HG02938 (cell line): ENCODE measurements around the gene VWA5B1.

Source experiments
- ATAC-seq: cut with Tn5 transposase; IDR thresholded peaks from one replicate; pipeline ENCODE4 v1.9.1; 2021; ENCODE audit warnings: mild to moderate bottlenecking, moderate library complexity; ENCODE audit not compliant: unreplicated experiment

Gene VWA5B1

GRCh38 chr1:20322081-20322824, 31.6 kb downstream of the VWA5B1 start:
- peak; percentile 75 for ATAC-seq

GRCh38 chr1:20322825-20323612, 32.3 kb downstream of the VWA5B1 start:
- ATAC-seq = no peak

- no peak for ATAC-seq
These were observed 32.9 kb downstream of the VWA5B1 start for GRCh38 chr1:20323613-20323920.

- no peak for ATAC-seq
These were observed 34.2 kb downstream of the VWA5B1 start for GRCh38 chr1:20324704-20325406.

GRCh38 chr1:20325407-20325843, 34.8 kb downstream of the VWA5B1 start:
- no peak for ATAC-seq

GRCh38 chr1:20325844-20326420, 35.3 kb downstream of the VWA5B1 start:
- ATAC-seq = no peak

- ATAC-seq = no peak
These were observed 36.8 kb downstream of the VWA5B1 start for GRCh38 chr1:20327467-20327866.

GRCh38 chr1:20328201-20328600, 37.5 kb downstream of the VWA5B1 start:
- no peak for ATAC-seq

GRCh38 chr1:20329793-20330542, 39.3 kb downstream of the VWA5B1 start:
- ATAC-seq = no peak

GRCh38 chr1:20334103-20334502, 43.4 kb downstream of the VWA5B1 start:
- ATAC-seq = no peak

GRCh38 chr1:20336105-20336605, 45.5 kb downstream of the VWA5B1 start:
- no peak for ATAC-seq

GRCh38 chr1:20337581-20337980, 46.9 kb downstream of the VWA5B1 start:
- ATAC-seq = no peak

- ATAC-seq = no peak
These were observed 49.3 kb downstream of the VWA5B1 start for GRCh38 chr1:20339811-20340457.

- no peak for ATAC-seq
These were observed 51.8 kb downstream of the VWA5B1 start for GRCh38 chr1:20342294-20343148.

- no peak for ATAC-seq
These were observed 52.7 kb downstream of the VWA5B1 start for GRCh38 chr1:20343149-20343937.

- ATAC-seq = no peak
These were observed 53.2 kb downstream of the VWA5B1 start for GRCh38 chr1:20343938-20344302.

- no peak for ATAC-seq
These were observed 54.1 kb downstream of the VWA5B1 start for GRCh38 chr1:20344738-20345137.

- no peak for ATAC-seq
These were observed 54.7 kb downstream of the VWA5B1 start for GRCh38 chr1:20345419-20345818.
